ENCODE results near the gene FNDC10.

FNDC10 gene

GRCh38 chr1:1556505-1556904 is 43.4 kb downstream of the FNDC10 start:
- no peak for TF ChIP-seq CTCF (IDR thresholded peaks at IDR 0.05)

GRCh38 chr1:1554926-1555915 is 44.7 kb downstream of the FNDC10 start:
- no peak for TF ChIP-seq CTCF (IDR thresholded peaks at IDR 0.05)

GRCh38 chr1:1554550-1554925 is 45.4 kb downstream of the FNDC10 start:
- TF ChIP-seq CTCF (IDR thresholded peaks at IDR 0.05): no peak

- TF ChIP-seq CTCF (IDR thresholded peaks at IDR 0.05): no peak
Measured at GRCh38 chr1:1553821-1554494, 46.0 kb downstream of the FNDC10 start.

- TF ChIP-seq CTCF (IDR thresholded peaks at IDR 0.05): no peak
Measured at GRCh38 chr1:1552263-1552639, 47.7 kb downstream of the FNDC10 start.

- TF ChIP-seq CTCF (IDR thresholded peaks at IDR 0.05): no peak
Measured at GRCh38 chr1:1551524-1552262, 48.2 kb downstream of the FNDC10 start.

Measured in LNCAP (cell line).